ENCODE results near the gene CACNB4.
"Not testable (repeated sequence)": the region's sequence is repeated elsewhere in the genome, so short reads cannot be mapped to it uniquely, and the experiment has no call there.

The CACNB4 gene

DNA sequence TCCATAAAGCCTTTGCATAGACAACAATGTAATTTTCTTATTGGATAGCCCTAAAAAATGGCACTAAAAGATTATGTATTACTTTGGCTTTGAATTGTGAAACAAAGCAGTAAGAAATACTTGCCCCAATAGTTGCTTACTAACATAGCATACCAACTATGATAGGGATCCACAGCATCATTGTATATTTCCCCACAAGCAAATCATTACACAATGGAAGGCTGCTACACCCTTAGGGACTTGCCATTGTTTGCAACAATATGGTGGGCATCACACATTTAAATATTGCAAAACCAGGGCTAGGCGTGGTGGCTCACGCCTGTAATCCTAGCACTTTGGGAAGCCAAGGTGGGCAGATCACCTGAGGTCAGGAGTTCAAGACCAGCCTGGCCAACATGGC, 74.4 kb downstream of the CACNB4 start:
- in situ Hi-C loops (cut with MboI; ENCODE audit: low sequenced_read_pairs) = no loop called here

- in situ Hi-C loops (cut with MboI; ENCODE audit: low sequenced_read_pairs) = no loop called here
Observed at GRCh38 chr2:152022090-152022489, 76.8 kb downstream of the CACNB4 start.

GRCh38 chr2:152021001-152021400, 77.8 kb downstream of the CACNB4 start:
- in situ Hi-C loops (cut with MboI; ENCODE audit: low sequenced_read_pairs) = not testable (repeated sequence)

DNA sequence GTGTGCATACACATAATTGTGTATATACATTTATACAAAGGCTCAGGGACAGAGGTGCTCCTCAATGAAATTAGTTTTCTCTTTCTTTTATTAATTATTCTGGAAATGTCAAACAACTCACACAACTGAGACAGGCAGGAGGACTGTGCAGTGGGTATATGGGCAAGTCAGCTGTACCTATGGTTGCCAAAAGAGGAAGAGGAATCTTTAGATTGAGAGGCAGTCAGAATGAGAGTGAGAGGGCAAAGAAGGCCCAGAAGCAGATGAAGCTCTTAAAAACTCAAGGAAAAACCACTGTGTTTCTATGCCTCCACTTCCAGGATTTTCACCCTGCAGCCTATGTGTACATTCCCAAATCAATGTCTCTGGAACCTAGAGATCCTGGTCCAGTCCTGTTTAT, 79.1 kb downstream of the CACNB4 start:
- in situ Hi-C loops (cut with MboI; ENCODE audit: low sequenced_read_pairs) = no loop called here

GRCh38 chr2:152016181-152017120, 82.4 kb downstream of the CACNB4 start:
- in situ Hi-C loops (cut with MboI; ENCODE audit: low sequenced_read_pairs) = no loop called here

DNA sequence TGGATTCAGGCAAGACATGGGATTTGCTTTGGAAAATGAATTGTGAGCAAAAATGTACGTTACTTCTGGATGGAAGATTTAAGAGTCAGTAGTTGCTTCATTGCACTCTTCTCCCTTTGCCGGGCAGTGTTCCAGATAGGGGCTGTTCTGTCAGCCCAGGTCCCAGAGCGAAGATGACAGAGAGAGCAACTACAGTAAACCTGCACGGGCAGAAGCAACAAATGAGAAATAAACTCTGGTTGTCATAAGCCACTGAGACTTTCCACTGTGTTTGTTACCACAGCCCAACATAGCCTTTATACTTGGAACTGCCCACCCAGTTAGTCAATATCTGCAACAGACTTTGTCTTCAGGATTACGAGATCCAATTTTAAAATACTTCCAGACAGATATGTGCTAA, 83.3 kb downstream of the CACNB4 start:
- in situ Hi-C loops (cut with MboI; ENCODE audit: low sequenced_read_pairs) = no loop called here

DNA sequence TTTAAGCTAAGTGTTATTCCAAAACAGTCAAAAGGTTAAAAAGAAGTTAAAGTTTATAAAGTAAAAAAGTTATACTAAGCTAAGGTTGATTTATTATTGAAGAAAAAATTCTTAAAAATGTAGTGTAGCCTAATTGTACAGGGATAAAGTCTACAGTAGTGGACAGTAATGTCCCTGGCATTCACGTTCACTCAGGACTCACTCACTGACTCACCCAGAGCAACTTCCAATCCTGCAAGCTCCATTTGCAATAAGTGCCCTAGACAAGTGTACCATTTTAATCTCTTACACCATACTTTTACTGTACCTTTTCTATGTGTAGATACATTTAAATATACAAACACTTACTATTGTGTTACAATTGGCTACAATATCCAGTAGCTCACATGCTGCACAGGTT, 86.1 kb downstream of the CACNB4 start:
- in situ Hi-C loops (cut with MboI; ENCODE audit: low sequenced_read_pairs) = no loop called here

DNA sequence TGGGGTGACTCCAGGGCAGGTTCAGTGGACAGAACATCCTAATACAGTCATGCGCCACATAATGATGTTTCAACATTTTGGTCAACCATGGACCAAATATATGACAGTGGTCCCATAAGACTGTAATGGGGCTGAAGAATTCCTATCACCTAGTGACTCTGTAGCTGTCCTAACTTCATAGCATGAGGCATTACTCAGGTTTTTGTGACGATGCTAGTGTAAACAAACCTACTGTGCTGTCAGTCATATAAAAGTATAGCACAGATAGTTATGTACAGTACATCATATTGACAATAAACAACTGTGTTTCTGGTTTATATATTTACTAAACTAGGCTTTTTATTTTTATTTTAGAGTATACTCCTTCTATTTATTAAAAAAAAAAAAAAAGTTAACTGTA, 87.1 kb downstream of the CACNB4 start:
- in situ Hi-C loops (cut with MboI; ENCODE audit: low sequenced_read_pairs) = no loop called here

DNA sequence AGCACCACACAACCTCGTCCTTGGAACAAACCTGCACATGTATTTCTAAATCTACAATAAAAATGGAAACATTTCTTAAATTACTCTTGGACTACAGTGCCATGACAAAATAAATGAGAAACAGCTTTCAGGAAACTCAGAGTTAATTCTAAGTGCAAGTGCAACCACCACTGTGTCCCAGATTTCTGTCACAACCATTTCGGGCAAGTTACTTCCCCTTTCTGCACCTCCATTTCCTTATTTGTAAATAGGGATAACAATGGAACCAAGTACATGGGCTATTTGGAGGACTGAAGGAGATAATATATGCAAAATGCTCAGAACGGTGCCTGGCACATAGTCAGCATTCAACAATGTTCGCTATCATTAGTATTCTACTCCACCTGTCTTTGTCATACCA, 93.2 kb downstream of the CACNB4 start:
- in situ Hi-C loops (cut with MboI; ENCODE audit: low sequenced_read_pairs) = no loop called here

- in situ Hi-C loops (cut with MboI; ENCODE audit: low sequenced_read_pairs) = not testable (repeated sequence)
Observed at GRCh38 chr2:152003283-152003682, 95.6 kb downstream of the CACNB4 start.

DNA sequence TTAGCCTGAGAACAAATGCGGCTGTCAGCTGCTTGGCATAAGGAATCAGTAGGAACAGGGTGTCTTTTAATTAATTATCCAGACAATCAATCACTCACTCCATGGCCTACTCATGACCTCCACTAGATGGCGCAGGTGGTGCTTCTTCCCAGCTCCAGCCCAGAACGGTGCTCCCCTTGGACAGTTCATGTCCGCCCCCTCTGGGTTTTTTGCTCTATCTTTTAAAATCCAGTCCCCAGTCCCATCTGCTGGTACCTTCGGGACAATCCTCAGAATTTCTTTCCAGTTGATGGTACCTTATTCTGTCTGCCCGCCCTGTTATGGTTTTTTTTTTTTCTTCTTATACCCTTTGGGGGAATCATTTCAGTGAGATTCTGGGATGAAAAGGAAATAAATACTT, 99.8 kb downstream of the CACNB4 start:
- in situ Hi-C loops (cut with MboI; ENCODE audit: low sequenced_read_pairs) = no loop called here

DNA sequence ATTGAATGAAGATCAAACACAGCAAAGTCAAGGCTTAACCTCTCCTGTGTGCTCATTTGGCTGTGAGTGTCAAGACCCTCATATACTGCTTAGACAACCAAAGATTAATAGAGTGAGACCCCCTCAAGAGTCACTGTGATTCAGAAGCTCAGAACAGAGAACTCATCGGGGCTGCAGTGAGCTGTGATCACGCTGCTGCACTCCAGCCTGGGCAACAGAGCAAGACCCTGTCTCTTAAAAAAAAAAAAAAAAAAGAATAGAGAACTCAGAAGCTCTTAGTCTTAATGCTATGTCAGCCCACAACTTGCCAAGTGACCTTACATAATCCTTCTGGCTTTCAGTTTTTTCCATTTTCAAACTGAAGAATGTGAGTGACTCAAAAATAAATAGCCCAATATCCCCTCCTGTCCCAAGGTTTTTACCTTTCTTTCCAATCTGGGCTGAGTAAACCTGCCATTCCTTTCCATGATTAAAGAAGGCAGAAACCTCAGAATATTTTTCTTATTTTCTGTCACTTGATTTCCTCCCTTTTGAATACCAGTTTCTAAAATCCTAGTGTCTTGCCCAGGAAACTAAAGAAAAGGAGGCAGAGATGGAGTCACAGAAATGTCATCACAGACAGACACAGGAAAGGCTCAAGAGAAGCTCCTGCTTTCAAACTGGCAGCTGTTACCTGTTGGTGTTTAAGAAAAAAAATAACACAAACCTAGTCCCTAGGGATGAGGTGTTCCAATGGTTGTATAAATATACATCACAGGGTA, 102.4 kb downstream of the CACNB4 start:
- in situ Hi-C loops (cut with MboI; ENCODE audit: low sequenced_read_pairs) = no loop called here

DNA sequence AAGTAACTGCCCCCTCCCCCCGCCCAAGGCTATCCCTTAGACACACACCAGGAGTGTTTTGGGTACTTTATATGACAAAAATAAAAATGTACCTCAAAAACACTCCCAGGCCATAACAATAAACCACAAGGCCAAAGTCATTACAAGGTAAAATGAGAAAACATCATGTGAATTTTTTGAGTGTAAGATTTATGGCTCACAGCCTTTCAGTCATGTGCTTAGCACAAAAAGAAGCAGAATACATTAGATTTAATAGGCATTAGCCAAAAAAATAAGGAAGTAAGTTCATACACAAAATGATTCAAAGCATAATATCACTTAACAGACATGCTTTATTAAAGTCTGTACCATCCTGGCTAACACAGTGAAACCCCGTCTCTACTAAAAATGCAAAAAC, 103.7 kb downstream of the CACNB4 start:
- in situ Hi-C loops (cut with MboI; ENCODE audit: low sequenced_read_pairs) = no loop called here

DNA sequence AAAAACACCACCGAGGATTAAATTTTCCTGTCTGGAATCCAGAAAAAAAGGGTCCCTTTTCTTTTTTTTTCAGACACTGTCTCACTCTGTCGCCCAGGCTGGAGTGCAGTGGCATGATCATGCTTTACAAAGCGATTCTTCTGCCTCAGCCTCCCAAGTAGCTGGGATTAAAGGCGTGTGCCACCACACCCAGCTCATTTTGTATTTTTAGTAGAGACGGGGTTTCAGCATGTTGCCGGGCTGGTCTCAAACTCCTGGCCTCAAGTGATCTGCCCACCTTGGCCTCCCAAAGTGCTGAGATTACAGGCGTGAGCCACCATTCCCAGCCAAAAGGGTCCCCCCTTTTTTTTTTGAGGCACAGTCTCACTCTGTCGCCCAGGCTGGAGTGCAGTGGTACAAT, 104.7 kb downstream of the CACNB4 start:
- in situ Hi-C loops (cut with MboI; ENCODE audit: low sequenced_read_pairs) = not testable (repeated sequence)

- in situ Hi-C loops (cut with MboI; ENCODE audit: low sequenced_read_pairs) = no loop called here
Observed at GRCh38 chr2:151991010-151991409, 107.8 kb downstream of the CACNB4 start.

GRCh38 chr2:151989378-151989777, 109.5 kb downstream of the CACNB4 start:
- in situ Hi-C loops (cut with MboI; ENCODE audit: low sequenced_read_pairs) = no loop called here

DNA sequence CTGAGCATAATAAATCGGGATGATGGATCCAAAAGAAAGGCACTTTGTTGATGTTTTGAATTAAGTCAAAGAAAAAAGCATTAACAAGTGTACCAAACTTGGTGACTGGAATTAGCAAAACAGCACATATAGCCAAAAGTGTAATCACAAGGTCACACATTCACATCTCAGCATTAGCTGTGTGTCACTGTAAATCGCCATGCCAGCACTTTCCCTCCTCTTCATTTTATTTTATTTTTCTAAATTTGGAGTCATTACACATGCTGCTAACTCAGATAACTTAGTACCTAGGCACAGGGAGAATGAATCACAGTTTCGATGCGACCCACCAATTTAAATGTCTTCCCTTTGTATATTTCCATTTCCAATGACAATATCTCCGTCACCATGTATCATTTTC, 111.4 kb downstream of the CACNB4 start:
- in situ Hi-C loops (cut with MboI; ENCODE audit: low sequenced_read_pairs) = no loop called here

- in situ Hi-C loops (cut with MboI; ENCODE audit: low sequenced_read_pairs) = no loop called here
Observed at GRCh38 chr2:151984424-151985083, 114.3 kb downstream of the CACNB4 start.

DNA sequence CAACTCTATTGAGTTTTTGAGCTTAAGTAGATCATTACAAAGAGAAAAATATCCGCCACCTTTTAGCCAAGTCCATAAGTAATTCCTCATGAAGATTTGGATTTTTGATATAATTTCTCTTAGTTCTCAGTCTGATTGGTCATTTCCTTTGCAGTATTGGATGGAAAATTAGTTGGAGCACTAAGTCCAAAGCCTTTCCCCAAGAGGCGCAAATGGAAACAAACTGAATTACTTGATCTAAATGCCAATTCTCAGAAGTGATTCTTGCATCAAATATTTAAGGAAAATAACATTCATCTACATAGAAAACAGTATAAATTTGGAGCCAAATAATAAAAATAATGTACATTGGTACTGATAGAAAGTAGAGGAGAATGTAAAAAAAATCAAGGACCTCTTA, 115.6 kb downstream of the CACNB4 start:
- in situ Hi-C loops (cut with MboI; ENCODE audit: low sequenced_read_pairs) = no loop called here

GRCh38 chr2:151981886-151982285, 117.0 kb downstream of the CACNB4 start:
- in situ Hi-C loops (cut with MboI; ENCODE audit: low sequenced_read_pairs) = no loop called here

GRCh38 chr2:151979694-151980093, 119.2 kb downstream of the CACNB4 start:
- in situ Hi-C loops (cut with MboI; ENCODE audit: low sequenced_read_pairs) = no loop called here

DNA sequence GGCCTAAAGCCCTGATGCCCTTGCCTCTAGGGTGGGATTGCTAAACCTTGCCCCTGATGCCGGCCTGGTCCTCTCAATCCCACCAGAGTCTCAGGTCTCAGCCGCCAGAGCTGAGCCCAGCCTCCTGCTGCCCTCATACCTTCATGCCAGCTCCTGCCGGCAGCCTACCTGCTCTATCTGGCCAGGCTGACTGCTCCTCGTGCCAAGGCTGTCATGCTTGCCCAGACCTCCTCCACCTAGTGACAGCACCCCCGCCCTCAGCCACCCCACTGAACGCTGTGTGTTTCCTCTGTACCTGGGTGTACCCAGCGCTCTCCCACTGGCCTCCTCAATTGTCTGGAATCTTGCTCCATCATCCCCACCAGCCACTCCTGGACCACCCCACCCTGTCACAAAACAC, 120.1 kb downstream of the CACNB4 start:
- in situ Hi-C loops (cut with MboI; ENCODE audit: low sequenced_read_pairs) = no loop called here
